Skeletal muscle satellite cell (primary cell): Measurements from ENCODE around the gene PIK3R1.
A peak's percentile ranks its signal among the peaks of the same experiment; 100 is the strongest.
"Not testable (repeated sequence)": the region's sequence is repeated elsewhere in the genome, so short reads cannot be mapped to it uniquely, and the experiment has no call there.

Experiments used
- H3K27me3 ChIP-seq: 2 replicates; pipeline ENCODE4 v1.7.0; 2013; ENCODE audit warnings: low read length; ENCODE audit not compliant: control insufficient read depth, insufficient read depth
- H3K36me3 ChIP-seq: 2 replicates; pipeline ENCODE4 v1.7.0; 2013; ENCODE audit warnings: mild to moderate bottlenecking, control low read depth, low read length; ENCODE audit not compliant: insufficient read depth
- H3K4me1 ChIP-seq: 2 replicates; pipeline ENCODE4 v1.7.0; 2013; ENCODE audit warnings: low read length; ENCODE audit not compliant: control insufficient read depth, insufficient read depth
- H3K4me2 ChIP-seq: 2 replicates; pipeline ENCODE4 v1.7.0; 2013; ENCODE audit warnings: mild to moderate bottlenecking, low read length
- H3K4me3 ChIP-seq: 2 replicates; pipeline ENCODE4 v1.7.0; 2013; ENCODE audit warnings: low read length
- H3K9ac ChIP-seq: 2 replicates; pipeline ENCODE4 v1.7.0; 2013; ENCODE audit warnings: mild to moderate bottlenecking, low read depth, low read length, moderate library complexity
- H3K9me3 ChIP-seq: replicated peaks from 2 replicates; pipeline ENCODE4 v1.7.0; 2013; ENCODE audit warnings: mild to moderate bottlenecking, control low read depth, low read length

PIK3R1 gene

GRCh38 chr5:68230285-68230684 lies 14.7 kb downstream of the PIK3R1 start:
- Histone ChIP-seq H3K4me3 (no peak overlapping the region), H3K4me1 (peaks cover 14% of the 10 kb centered on the region), H3K9ac (no peak overlapping the region), H3K27me3 (no peaks in the 10 kb centered on the region), H3K4me2 (no peak overlapping the region), H3K36me3 (peaks cover 39% of the 10 kb centered on the region), H3K9me3 (no peaks in the 10 kb centered on the region)

DNA sequence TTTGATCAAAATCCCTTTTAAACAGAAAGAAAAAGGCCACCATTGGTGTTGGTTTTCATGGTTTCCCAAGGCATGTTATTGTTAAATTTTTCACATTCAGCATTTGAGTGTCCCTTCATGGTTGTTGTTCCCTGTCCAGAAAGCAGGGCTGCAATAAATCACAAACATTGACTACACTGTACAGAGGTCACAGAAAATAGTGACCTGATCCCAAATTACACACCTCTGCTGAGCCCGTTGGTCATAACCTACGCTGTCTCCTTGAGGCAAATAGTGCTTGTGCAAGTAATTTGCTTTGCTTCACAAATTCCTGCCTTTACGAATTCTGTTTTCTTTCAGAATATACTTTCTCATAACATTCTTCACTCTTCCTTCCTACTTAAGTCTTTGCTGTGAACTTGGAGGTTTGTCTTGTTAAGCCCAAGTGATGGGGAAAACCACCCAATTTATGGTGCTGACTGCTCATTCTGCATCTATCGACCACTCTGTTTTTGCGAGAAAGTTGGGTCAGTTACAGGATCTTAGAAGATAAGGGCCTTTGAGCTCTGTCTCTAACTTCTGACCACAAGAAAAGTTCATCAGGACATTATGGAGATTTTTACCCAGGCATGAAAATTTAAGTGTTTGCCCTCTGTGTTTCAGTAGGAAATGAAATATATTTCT lies 16.0 kb downstream of the PIK3R1 start:
- Histone ChIP-seq H3K9ac (no peak overlapping the region), H3K36me3 (peaks cover 34% of the 10 kb centered on the region), H3K4me1 (peaks cover 3% of the 10 kb centered on the region), H3K4me3 (no peak overlapping the region), H3K27me3 (no peaks in the 10 kb centered on the region), H3K4me2 (no peak overlapping the region), H3K9me3 (no peaks in the 10 kb centered on the region)

DNA sequence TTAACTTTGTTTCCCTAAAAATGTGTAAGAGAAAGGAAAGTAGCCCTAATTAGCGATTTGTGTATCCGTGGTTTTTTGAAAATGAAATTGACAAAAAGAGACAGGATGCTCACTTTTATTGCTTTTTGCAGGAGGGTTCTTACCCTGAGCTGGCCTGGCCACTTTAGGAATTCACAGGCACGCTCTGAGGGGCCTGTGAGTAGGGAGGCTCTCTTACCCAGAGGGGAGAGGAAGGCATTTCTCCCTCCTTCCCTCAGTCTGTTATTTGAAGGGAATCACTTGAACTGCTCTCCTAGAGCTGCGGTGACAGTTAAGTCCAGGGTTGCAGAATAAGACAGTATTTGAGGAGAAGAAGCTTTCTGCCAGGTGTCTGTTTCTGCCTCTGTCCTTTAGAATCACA lies 16.7 kb downstream of the PIK3R1 start:
- no peak overlapping the region for H3K9ac ChIP-seq
- no peaks in the 10 kb centered on the region for H3K27me3 ChIP-seq
- peaks cover 3% of the 10 kb centered on the region for H3K4me1 ChIP-seq
- H3K9me3 ChIP-seq = no peaks in the 10 kb centered on the region
- peaks cover 27% of the 10 kb centered on the region for H3K36me3 ChIP-seq
- H3K4me2 ChIP-seq = no peak overlapping the region
- H3K4me3 ChIP-seq = no peak overlapping the region

GRCh38 chr5:68233075-68233474 lies 17.5 kb downstream of the PIK3R1 start:
- no peak overlapping the region for H3K4me2 ChIP-seq
- no peaks in the 10 kb centered on the region for H3K27me3 ChIP-seq
- H3K4me1 ChIP-seq = peaks cover 3% of the 10 kb centered on the region
- H3K9ac ChIP-seq = no peak overlapping the region
- H3K9me3 ChIP-seq = no peaks in the 10 kb centered on the region
- peaks cover 19% of the 10 kb centered on the region for H3K36me3 ChIP-seq
- H3K4me3 ChIP-seq = no peak overlapping the region

- not testable (repeated sequence) for H3K9me3 ChIP-seq, H3K9ac ChIP-seq, H3K27me3 ChIP-seq, H3K36me3 ChIP-seq, H3K4me2 ChIP-seq, H3K4me3 ChIP-seq
- H3K4me1 ChIP-seq = peaks cover 14% of the 10 kb centered on the region
Observed at GRCh38 chr5:68235229-68235628, 19.7 kb downstream of the PIK3R1 start.

DNA sequence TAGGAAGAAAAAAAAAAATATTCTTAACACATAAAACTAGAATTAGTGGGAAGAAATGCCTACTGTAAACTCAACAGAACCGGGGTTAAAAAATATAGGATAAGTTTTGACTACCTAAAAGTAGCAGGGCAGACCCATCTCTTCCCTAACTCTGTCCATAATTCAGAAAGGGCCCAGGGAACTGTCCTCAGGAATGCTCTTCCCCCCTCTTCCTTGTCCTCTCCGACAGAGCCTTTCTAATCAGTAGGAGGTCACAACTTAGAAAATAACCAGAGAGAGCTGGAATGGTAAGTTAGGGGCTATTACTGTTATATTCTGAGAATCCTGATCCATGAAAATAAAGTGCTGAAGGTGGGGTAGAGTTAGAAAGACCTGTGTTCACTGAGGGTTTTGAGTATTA lies 22.2 kb downstream of the PIK3R1 start:
- no peak overlapping the region for H3K9ac ChIP-seq

GRCh38 chr5:68239487-68239886 lies 23.9 kb downstream of the PIK3R1 start:
- H3K36me3 ChIP-seq = no peaks in the 10 kb centered on the region
- no peak overlapping the region for H3K9ac ChIP-seq
- no peaks in the 10 kb centered on the region for H3K9me3 ChIP-seq
- no peak overlapping the region for H3K4me3 ChIP-seq
- H3K4me1 ChIP-seq = peaks cover 36% of the 10 kb centered on the region
- H3K27me3 ChIP-seq = no peaks in the 10 kb centered on the region
- peak overlapping the region; percentile 63 for H3K4me2 ChIP-seq

More for the DNA sequence above, 22.2 kb downstream of the PIK3R1 start:
- Histone ChIP-seq H3K36me3 (peaks cover 3% of the 10 kb centered on the region), H3K27me3 (no peaks in the 10 kb centered on the region), H3K4me3 (no peak overlapping the region), H3K9me3 (no peaks in the 10 kb centered on the region), H3K4me2 (no peak overlapping the region), H3K4me1 (peaks cover 26% of the 10 kb centered on the region)

GRCh38 chr5:68240202-68240601 lies 24.6 kb downstream of the PIK3R1 start:
- H3K4me3 ChIP-seq = no peak overlapping the region
- peak overlapping the region; percentile 63 for H3K4me2 ChIP-seq
- no peaks in the 10 kb centered on the region for H3K9me3 ChIP-seq
- H3K27me3 ChIP-seq = no peaks in the 10 kb centered on the region
- peaks cover 36% of the 10 kb centered on the region for H3K4me1 ChIP-seq
- no peaks in the 10 kb centered on the region for H3K36me3 ChIP-seq
- H3K9ac ChIP-seq = no peak overlapping the region

GRCh38 chr5:68240771-68241170 lies 25.2 kb downstream of the PIK3R1 start:
- Histone ChIP-seq H3K4me2 (no peak overlapping the region), H3K36me3 (no peaks in the 10 kb centered on the region), H3K4me3 (no peak overlapping the region), H3K27me3 (no peaks in the 10 kb centered on the region), H3K9me3 (no peaks in the 10 kb centered on the region), H3K4me1 (peaks cover 40% of the 10 kb centered on the region), H3K9ac (no peak overlapping the region)

- H3K4me3 ChIP-seq = no peak overlapping the region
- peak overlapping the region; percentile 34 for H3K4me2 ChIP-seq
- peaks cover 43% of the 10 kb centered on the region for H3K4me1 ChIP-seq
- H3K36me3 ChIP-seq = no peaks in the 10 kb centered on the region
- peak overlapping the region; percentile 5 for H3K9ac ChIP-seq
- H3K27me3 ChIP-seq = no peaks in the 10 kb centered on the region
- H3K9me3 ChIP-seq = no peaks in the 10 kb centered on the region
Observed at GRCh38 chr5:68242743-68243142, 27.2 kb downstream of the PIK3R1 start.

DNA sequence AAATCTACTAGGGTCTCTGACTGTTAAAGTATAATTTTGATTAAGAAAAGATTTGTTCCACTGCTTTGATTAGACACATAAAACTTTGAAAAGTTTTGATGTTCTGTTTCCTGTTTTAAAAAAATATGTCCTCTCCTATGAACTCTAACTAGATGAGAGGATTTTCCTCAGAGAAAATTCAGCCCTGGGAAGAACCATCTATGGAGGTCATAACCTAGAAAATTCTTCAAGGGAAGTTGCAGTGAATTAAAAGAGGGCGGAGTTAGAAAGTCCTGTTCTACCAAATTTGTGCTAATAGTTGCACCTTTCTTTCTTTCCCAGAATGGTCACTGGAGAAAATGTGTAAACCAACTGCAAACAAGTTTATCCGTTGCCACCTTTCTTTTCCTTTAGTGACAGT lies 27.7 kb downstream of the PIK3R1 start:
- no peak overlapping the region for H3K4me3 ChIP-seq
- no peak overlapping the region for H3K9ac ChIP-seq
- H3K27me3 ChIP-seq = no peaks in the 10 kb centered on the region
- H3K4me1 ChIP-seq = peaks cover 43% of the 10 kb centered on the region
- no peaks in the 10 kb centered on the region for H3K36me3 ChIP-seq
- no peaks in the 10 kb centered on the region for H3K9me3 ChIP-seq
- H3K4me2 ChIP-seq = peak overlapping the region; percentile 34

- no peak overlapping the region for H3K9ac ChIP-seq
- no peaks in the 10 kb centered on the region for H3K27me3 ChIP-seq
- no peaks in the 10 kb centered on the region for H3K9me3 ChIP-seq
- no peak overlapping the region for H3K4me2 ChIP-seq
- H3K36me3 ChIP-seq = no peaks in the 10 kb centered on the region
- H3K4me3 ChIP-seq = no peak overlapping the region
- peaks cover 45% of the 10 kb centered on the region for H3K4me1 ChIP-seq
Observed at GRCh38 chr5:68243681-68244080, 28.1 kb downstream of the PIK3R1 start.
